GM12878 (cell line): ENCODE data around the gene INPP4B. TPM values are rescaled to one million over a fixed set of nuclear protein-coding genes. Genes with fewer than 3 reads are reported as not detected.

ENCODE experiments used
- ATAC-seq: fragments of 200-7000 bp; cut with Tn5 transposase; 3 replicates; pipeline ENCODE4 v1.9.1; 2020; ENCODE audit warnings: mild to moderate bottlenecking, moderate library complexity
- BruUV-seq: library from RNA; stranded (reverse); fragments of 400-500 nt; replicated peaks from 2 replicates; lab custom pipeline; 2021; lab: Mats Ljungman, UMichigan
- CTCF ChIA-PET: fragments of 300-600 bp; sonication (Branson Sonifier 250); formaldehyde crosslinking; extraction: SDS; loops from one replicate; lab custom pipeline; 2021; ENCODE audit warnings: inconsistent platforms; lab: Yijun Ruan, JAX
- POLR2A ChIA-PET: fragments of 350-600 bp; formaldehyde crosslinking; extraction: SDS; loops from one replicate; lab custom pipeline; 2021; ENCODE audit warnings: inconsistent platforms; lab: Charles Lee
- RAD21 ChIA-PET: fragments of 300-600 bp; sonication (Branson Sonifier 250); formaldehyde crosslinking; loops from one replicate; lab custom pipeline; 2023; ENCODE audit warnings: antibody characterized with exemption; ENCODE audit not compliant: unreplicated experiment; lab: Charles Lee
- SMC1A ChIA-PET: fragments of 300-600 bp; sonication (Branson Sonifier 250); formaldehyde crosslinking; loops from one replicate; lab custom pipeline; 2023; ENCODE audit not compliant: unreplicated experiment, uncharacterized antibody; lab: Charles Lee
- DNase-seq: peaks from one replicate; pipeline ENCODE4 v3.0.0-alpha.2; 2011; ENCODE audit warnings: low read depth, low spot score
- FAIRE-seq: peaks from 3 replicates; lab custom pipeline; 2011; peaks lifted over from hg19 to GRCh38; lab: Jason Lieb, UNC
- H2AFZ ChIP-seq: 2 replicates; pipeline ENCODE4 v1.6.0; 2011; ENCODE audit warnings: low read depth, low read length, control low read depth; ENCODE audit not compliant: control insufficient read depth
- H3K27ac ChIP-seq: 2 replicates; pipeline ENCODE4 v1.5.1; 2011; ENCODE audit warnings: control low read depth; ENCODE audit not compliant: control insufficient read depth, insufficient read depth
- H3K27me3 ChIP-seq, 2 experiments: replicated peaks in 1 of 2; 2 replicates each; pipeline versions ENCODE4 v1.6.0 to v1.6.1; 2011; ENCODE audit warnings: low read length in 1 of 2; ENCODE audit not compliant: control insufficient read depth in 2 of 2, insufficient read depth in 2 of 2
- H3K36me3 ChIP-seq, 2 experiments: 2 replicates each; pipeline ENCODE4 v1.5.1; 2011; ENCODE audit warnings: low read length in 1 of 2; ENCODE audit not compliant: control insufficient read depth in 2 of 2, insufficient read depth in 2 of 2
- H3K4me1 ChIP-seq: 2 replicates; pipeline ENCODE4 v1.6.1; 2011; ENCODE audit warnings: mild to moderate bottlenecking, low read length, moderate library complexity, mixed read lengths; ENCODE audit not compliant: control insufficient read depth, insufficient read depth
- H3K4me2 ChIP-seq: 2 replicates; pipeline ENCODE4 v1.6.0; 2011; ENCODE audit warnings: control low read depth; ENCODE audit not compliant: control insufficient read depth, insufficient read depth
- H3K4me3 ChIP-seq: fragments of 200-600 bp; sonication (generic); 2 replicates; pipeline ENCODE4 v1.5.1; 2016
- H3K79me2 ChIP-seq: 2 replicates; pipeline ENCODE4 v1.6.0; 2011; ENCODE audit warnings: low read length; ENCODE audit not compliant: control insufficient read depth, insufficient read depth
- H3K9ac ChIP-seq: 2 replicates; pipeline ENCODE4 v1.8.0; 2011; ENCODE audit warnings: low read length, control low read depth, mixed read lengths; ENCODE audit not compliant: control insufficient read depth, insufficient read depth
- H3K9me3 ChIP-seq: replicated peaks from 3 replicates; pipeline ENCODE4 v1.5.1; 2011; ENCODE audit warnings: mild to moderate bottlenecking, low read length; ENCODE audit not compliant: control insufficient read depth, insufficient read depth
- H4K20me1 ChIP-seq: 2 replicates; pipeline ENCODE4 v1.6.0; 2011; ENCODE audit not compliant: control insufficient read depth, insufficient read depth
- CBX5 ChIP-seq: sonication (generic); IDR thresholded peaks from 2 replicates; pipeline ENCODE4 v1.6.1; 2016; ENCODE audit warnings: low read depth, moderate library complexity, mild to moderate bottlenecking, inconsistent platforms
- CTCF ChIP-seq, 3 experiments: IDR thresholded peaks in 2 of 3; conservative IDR thresholded peaks in 1 of 3; 2 replicates each; pipeline ENCODE4 v1.5.1; 2011; ENCODE audit warnings: low read depth in 3 of 3, low read length in 3 of 3, mild to moderate bottlenecking in 3 of 3, control low read depth in 2 of 3, moderate library complexity in 2 of 3, inconsistent platforms in 1 of 3, mixed read lengths in 1 of 3; ENCODE audit not compliant: control insufficient read depth in 2 of 3, insufficient read depth in 1 of 3; ENCODE audit errors: extremely low read depth in 1 of 3
- SIX5 ChIP-seq: IDR thresholded peaks from 2 replicates; pipeline ENCODE4 v1.6.1; 2011; ENCODE audit warnings: mild to moderate bottlenecking, low read depth, low read length, moderate library complexity; ENCODE audit not compliant: severe bottlenecking
- USF2 ChIP-seq: IDR thresholded peaks from 2 replicates; pipeline ENCODE4 v1.6.1; 2011; ENCODE audit warnings: low read depth, low read length, improper control_type of control experiment, borderline replicate concordance
- WGBS: methylation state at CpG from one replicate; pipeline ENCODE4 v1.1.6; 2016; ENCODE audit warnings: low lambda C conversion rate; ENCODE audit not compliant: insufficient replicate concordance, insufficient coverage; ENCODE audit errors: missing lambda C conversion rate; 5-methylcytosine and 5-hydroxymethylcytosine counted together
- in situ Hi-C: fragments of 300-500 bp; cut with MboI; formaldehyde crosslinking; loops from 9 replicates; pipeline ENCODE4 v1.14.3; 2018; ENCODE audit warnings: mixed read lengths
- intact Hi-C: fragments of 100-400 bp; cut with micrococcal nuclease; formaldehyde crosslinking; loops from one replicate; pipeline ENCODE4 v1.14.2; 2022; ENCODE audit not compliant: unreplicated experiment
- polyA plus RNA-seq, 11 experiments: library from polyadenylated mRNA; depleted of rRNA in 4 of 11; unstranded in 6 of 11; stranded (reverse) in 5 of 11; fragments of >200 nt; fragmentation: Nextera tagmentation in 4 of 11; fragmentation: Illumina TruSeq in 1 of 11; extraction: Ambion mirVana in 4 of 11; extraction: Trizol in 1 of 11; gene quantifications; 1 replicate in 1 of 11; 2 replicates in 10 of 11; pipeline versions ENCODE4 v1.2.1 to v1.2.3, GENCODE V29; 2011 to 2016; ENCODE audit warnings: inconsistent platforms in 2 of 11, missing spikeins in 2 of 11, low read depth in 1 of 11
- total RNA-seq, 4 experiments: library from RNA; depleted of rRNA in 3 of 4; stranded (reverse); fragments of >200 nt in 3 of 4; fragmentation: Illumina TruSeq in 1 of 4; extraction: Trizol in 1 of 4; gene quantifications; 2 replicates each; pipeline versions ENCODE4 v1.2.1 to v1.2.3, GENCODE V29; 2013 to 2021

Gene INPP4B
- total and polyA plus RNA-seq, 10 of the 15 experiments (the other 5 are each of a cell fraction or from before 2014, with no cell fraction given) = 0.53 to 11.2 (median 0.95) TPM

- H3K27ac ChIP-seq = no peak overlapping the region
- H3K4me1 ChIP-seq = no peaks in the 10 kb centered on the region
- ATAC-seq (no peak), FAIRE-seq (no peak), DNase-seq (no peak)
- H3K27me3 ChIP-seq = no peaks in the 10 kb centered on the region
- no peaks in the 10 kb centered on the region for H3K36me3 ChIP-seq
- H3K4me2 ChIP-seq = no peak overlapping the region
- no peaks in the 10 kb centered on the region for H3K79me2 ChIP-seq
- no peak overlapping the region for H3K9ac ChIP-seq
- SMC1A ChIA-PET = interaction anchor here (1.3 kb wide), 1 partner anchor 377 kb away, joined by 3 read pairs; no protein-coding TSS in a partner anchor
- intact Hi-C loops (no loop called here), in situ Hi-C loops (no loop called here)
- no peak overlapping the region for H2AFZ ChIP-seq
- WGBS = 18% methylated on average over 8 of the region's 8 CpGs
- TF ChIP-seq USF2 (no peak), CTCF (IDR thresholded peaks at IDR 0.05 in 2 of 3, conservative IDR thresholded peaks at IDR 0.05 in 1 of 3; ENCODE audit: control insufficient read depth in 2 of 3, extremely low read depth in 1 of 3, insufficient read depth in 1 of 3, low read depth in 3 of 3, low read length in 3 of 3) (0 out of 6 replicates have a peak, but pooled peaks of 2 of the 3 experiments have one; percentile 4 to 6)
- no peak overlapping the region for H3K4me3 ChIP-seq
- CTCF ChIA-PET = no interaction called here
- POLR2A ChIA-PET = no interaction called here
- no peaks in the 10 kb centered on the region; the same call in 2 of the 3 replicates for H3K9me3 ChIP-seq
- no TSS peak for BruUV-seq
- no peaks in the 10 kb centered on the region for H4K20me1 ChIP-seq
- RAD21 ChIA-PET = no interaction called here
These were observed 185.4 kb downstream of the INPP4B start for GRCh38 chr4:142660728-142661127.

GRCh38 chr4:142656178-142656577, 189.9 kb downstream of the INPP4B start:
- Histone ChIP-seq H4K20me1 (no peaks in the 10 kb centered on the region), H3K27ac (no peak overlapping the region), H3K9ac (no peak overlapping the region), H3K36me3 (no peaks in the 10 kb centered on the region), H3K79me2 (no peaks in the 10 kb centered on the region), H3K4me2 (no peak overlapping the region), H3K4me3 (no peak overlapping the region), H3K27me3 (no peaks in the 10 kb centered on the region), H3K4me1 (no peaks in the 10 kb centered on the region), H3K9me3 (no peaks in the 10 kb centered on the region; the same call in 2 of the 3 replicates), H2AFZ (no peak overlapping the region)
- ChIA-PET CTCF (no interaction called here), POLR2A (no interaction called here), RAD21 (no interaction called here), SMC1A (interaction anchor here (1.0 kb wide), 1 partner anchor 25 kb away, joined by 3 read pairs; no protein-coding TSS in a partner anchor)
- DNase-seq = no peak
- in situ Hi-C loops = no loop called here
- ATAC-seq = no peak
- BruUV-seq = no TSS peak
- intact Hi-C loops = no loop called here
- no peak for FAIRE-seq
- 20% methylated on average over 5 of the region's 5 CpGs for WGBS
- peak; percentile 68; the same call in 1 of the 2 replicates for TF ChIP-seq CBX5
- no peak for TF ChIP-seq SIX5
